Measurements from ENCODE around the gene GJA10.
"Not testable (repeated sequence)": the region's sequence is repeated elsewhere in the genome, so short reads cannot be mapped to it uniquely, and the experiment has no call there.

GJA10 gene

GRCh38 chr6:89894169-89894568, at the start of gene GJA10:
GJA10 (plus strand) TSS chr6:89894469; CDS start chr6:89894469, 0 bp downstream.
- no peak for DNase-seq (ENCODE audit: low read depth in 2 of 2)

DNA sequence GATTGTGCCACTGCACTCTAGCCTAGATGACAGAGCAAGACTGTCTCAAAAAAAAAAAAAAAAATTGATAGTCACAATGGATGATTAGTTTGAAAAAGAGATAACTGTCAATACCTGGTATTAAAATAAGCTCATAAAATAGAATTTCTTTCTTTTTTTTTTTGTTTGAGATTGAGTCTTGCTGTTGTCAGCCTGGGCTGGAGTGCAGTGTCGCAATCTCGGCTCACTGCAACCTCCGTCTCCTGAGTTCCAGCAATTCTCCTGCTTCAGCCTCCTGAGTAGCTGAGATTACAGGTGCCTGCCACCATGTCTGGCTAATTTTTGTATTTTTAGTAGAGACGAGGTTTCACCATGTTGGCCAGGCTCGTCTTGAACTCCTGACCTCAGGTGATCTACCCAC, 46.8 kb upstream of the GJA10 start:
- not testable (repeated sequence) for DNase-seq (ENCODE audit: low read depth in 2 of 2)

GRCh38 chr6:89853068-89853467, 41.2 kb upstream of the GJA10 start:
- DNase-seq (ENCODE audit: low read depth in 2 of 2) = no peak

- no peak for DNase-seq (ENCODE audit: low read depth in 2 of 2)
Observed at GRCh38 chr6:89858041-89858440, 36.2 kb upstream of the GJA10 start.

- no peak for DNase-seq (ENCODE audit: low read depth in 2 of 2)
Observed at GRCh38 chr6:89859744-89860143, 34.5 kb upstream of the GJA10 start.

DNA sequence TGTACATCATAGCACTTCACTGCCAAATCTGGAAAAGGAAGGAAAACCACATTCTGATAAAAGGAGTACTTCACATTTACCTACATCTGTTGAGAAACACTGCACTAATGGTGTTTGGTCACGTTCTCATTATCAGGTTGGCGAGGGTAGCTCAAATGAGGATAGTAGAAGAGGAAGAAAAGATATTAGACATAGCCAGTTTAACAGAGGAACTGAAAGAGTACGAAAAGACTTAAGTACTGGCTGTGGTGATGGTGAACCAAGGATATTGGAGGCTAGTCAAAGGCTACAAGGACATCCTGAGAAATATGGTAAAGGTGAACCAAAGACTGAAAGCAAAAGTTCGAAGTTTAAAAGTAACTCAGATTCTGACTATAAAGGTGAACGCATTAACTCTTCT, 32.0 kb upstream of the GJA10 start:
- no peak for DNase-seq (ENCODE audit: low read depth in 2 of 2)

DNA sequence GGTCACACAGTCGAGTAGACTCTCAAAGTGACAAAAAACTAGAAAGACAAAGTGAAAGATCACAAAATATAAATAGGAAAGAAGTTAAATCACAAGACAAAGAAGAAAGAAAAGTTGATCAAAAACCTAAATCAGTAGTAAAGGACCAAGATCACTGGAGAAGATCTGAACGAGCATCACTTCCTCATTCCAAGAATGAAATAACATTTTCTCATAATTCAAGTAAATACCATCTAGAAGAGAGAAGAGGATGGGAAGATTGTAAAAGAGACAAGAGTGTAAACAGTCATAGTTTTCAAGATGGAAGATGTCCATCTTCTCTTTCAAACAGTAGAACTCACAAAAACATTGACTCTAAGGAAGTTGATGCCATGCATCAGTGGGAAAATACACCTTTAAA, 31.6 kb upstream of the GJA10 start:
- no peak for DNase-seq (ENCODE audit: low read depth in 2 of 2)

DNA sequence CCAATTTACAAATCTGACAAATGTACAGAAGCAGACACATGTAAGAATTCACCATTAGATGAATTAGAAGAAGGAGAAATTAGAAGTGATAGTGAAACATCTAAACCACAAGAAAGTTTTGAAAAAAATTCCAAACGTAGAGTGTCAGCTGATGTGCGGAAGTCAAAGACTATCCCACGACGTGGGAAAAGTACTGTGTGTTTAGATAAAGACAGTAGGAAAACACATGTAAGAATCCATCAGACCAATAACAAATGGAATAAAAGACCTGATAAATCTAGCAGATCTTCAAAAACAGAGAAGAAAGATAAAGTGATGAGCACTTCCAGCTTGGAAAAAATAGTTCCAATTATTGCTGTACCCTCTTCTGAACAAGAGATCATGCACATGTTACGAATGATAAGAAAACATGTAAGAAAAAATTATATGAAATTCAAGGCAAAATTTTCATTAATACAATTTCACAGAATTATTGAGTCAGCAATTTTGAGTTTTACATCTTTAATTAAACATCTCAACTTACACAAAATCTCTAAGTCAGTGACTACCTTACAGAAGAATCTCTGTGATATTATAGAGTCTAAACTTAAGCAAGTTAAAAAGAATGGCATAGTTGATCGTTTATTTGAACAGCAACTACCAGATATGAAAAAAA, 28.1 kb upstream of the GJA10 start:
- no peak for DNase-seq (ENCODE audit: low read depth in 2 of 2)

- DNase-seq (ENCODE audit: low read depth in 2 of 2) = no peak
Observed at GRCh38 chr6:89873721-89874120, 20.5 kb upstream of the GJA10 start.

DNA sequence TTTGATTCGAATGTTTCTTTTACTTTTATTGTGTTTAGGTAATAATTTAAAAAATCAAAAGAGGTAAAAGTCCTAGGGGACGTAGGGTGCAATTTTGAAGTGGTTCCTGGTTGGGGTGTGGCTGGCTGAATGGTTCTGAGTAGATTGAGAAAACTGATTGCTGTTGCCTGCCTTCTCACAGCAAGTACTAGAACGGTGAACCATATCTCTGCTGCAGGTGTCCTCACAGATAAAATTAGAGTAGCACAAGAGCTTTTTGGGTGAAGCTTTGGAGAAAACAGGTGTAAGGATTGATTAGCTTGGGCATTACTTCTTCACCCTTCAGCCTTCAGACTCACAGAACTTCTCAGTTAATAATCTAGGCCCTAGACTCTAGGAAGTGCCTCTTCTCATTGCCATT, 19.8 kb upstream of the GJA10 start:
- no peak for DNase-seq (ENCODE audit: low read depth in 2 of 2)

DNA sequence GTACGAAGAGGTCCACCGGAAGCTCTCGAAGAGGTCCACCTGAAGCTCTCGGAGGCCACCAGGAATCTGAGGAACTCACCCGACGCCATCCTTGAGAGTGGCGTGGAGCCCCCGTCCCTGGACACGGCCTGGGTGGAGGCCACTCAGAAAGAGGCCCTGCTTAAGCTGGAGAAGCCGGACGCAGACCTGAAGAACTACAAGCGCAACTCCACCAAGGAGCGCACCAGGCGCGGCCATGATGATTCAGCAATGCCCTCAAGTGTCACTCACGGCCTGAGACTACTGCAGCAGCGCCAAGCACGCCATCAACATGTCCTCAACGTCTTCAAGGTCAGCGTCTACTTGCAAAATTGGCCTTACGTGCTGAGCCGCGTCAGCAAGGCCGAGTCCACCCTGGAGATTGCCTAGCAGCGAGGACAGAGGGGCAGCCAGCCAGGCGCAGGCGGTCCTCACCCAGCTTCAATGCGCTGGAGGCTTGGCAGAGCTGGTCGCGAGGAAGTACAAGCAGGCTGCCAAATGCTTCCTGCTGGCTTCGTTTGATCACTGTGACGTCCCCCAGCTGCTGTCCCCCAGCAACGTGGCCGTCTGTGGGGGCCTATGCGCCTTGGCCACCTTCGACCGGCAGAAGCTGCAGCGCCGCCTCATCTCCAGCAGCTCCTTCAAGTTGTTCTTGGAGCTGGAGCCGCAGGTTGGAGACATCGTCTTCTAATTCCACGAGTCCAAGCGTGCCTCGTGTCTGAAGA, 7.7 kb upstream of the GJA10 start:
- no peak for DNase-seq (ENCODE audit: low read depth in 2 of 2)

GRCh38 chr6:89887452-89888137, 6.7 kb upstream of the GJA10 start:
- DNase-seq (ENCODE audit: low read depth in 2 of 2) = no peak

DNA sequence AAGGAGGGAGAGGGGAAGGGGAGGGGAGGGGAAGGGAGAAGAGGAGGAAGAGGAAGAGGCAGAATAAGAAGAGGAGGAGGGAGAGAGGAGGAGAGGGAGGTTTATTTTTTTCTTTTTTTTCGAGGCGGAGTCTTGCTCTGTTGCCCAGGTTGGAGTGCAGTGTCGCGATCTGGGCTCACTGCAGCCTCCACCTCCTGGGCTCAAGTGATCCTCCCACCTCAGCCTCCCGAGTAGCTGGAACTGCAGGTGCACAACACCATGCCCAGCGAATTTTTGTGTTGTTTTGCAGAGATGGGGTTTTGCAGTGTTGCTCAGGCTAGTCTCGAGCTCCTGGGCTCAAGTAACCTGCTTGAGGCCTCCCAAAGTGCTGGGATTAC, 6.1 kb upstream of the GJA10 start:
- DNase-seq (ENCODE audit: low read depth in 2 of 2) = no peak

GRCh38 chr6:89888871-89889270, 5.4 kb upstream of the GJA10 start:
- DNase-seq (ENCODE audit: low read depth in 2 of 2) = no peak

DNA sequence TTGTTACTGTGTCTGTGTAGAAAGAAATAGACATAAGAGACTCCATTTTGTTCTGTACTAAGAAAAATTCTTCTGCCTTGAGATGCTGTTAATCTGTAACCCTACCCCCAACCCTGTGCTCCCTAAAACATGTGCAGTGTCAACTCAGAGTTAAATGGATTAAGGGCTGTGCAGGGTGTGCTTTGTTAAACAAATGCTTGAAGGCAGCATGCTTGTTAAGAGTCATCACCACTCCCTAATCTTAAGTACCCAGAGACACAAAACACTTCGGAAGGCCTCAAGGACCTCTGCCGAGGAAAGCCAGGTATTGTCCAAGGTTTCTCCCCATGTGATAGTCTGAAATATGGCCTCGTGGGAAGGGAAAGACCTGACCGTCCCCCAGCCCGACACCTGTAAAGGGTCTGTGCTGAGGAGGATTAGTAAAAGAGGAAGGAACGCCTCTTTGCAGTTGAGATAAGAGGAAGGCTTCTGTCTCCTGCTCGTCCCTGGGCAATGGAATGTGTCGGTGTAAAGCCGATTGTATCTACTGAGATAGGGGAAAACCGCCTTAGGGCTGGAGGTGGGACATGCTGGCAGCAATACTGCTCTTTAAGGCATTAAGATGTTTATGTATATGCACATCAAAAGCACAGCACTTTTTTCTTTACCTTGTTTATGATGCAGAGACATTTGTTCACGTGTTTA, 3.3 kb upstream of the GJA10 start:
- DNase-seq (ENCODE audit: low read depth in 2 of 2) = not testable (repeated sequence)

DNA sequence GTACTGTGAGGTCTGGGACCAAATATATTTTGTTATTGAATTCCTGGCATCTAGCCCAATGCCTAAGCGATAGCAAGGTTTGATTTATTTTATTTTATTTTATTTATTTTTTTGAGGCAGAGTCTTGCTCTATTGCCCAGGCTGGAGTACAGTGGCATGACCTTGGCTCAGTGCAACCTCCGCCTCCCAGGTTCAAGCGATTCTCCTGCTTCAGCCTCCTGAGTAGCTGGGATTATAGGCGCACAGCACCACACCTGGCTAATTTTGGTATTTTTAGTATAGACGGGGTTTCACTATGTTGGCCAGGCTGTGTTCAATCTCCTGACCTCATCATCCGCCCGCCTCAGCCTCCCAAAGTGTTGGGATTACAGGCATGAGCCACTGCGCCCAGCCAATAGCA, 1.7 kb upstream of the GJA10 start:
- DNase-seq (ENCODE audit: low read depth in 2 of 2) = not testable (repeated sequence)

- no peak for DNase-seq (ENCODE audit: low read depth in 2 of 2)
Observed at GRCh38 chr6:89895276-89895874, 1.1 kb downstream of the GJA10 start.

GRCh38 chr6:89910001-89910901, 16.0 kb downstream of the GJA10 start:
- not testable (repeated sequence) for DNase-seq (ENCODE audit: low read depth in 2 of 2)

DNA sequence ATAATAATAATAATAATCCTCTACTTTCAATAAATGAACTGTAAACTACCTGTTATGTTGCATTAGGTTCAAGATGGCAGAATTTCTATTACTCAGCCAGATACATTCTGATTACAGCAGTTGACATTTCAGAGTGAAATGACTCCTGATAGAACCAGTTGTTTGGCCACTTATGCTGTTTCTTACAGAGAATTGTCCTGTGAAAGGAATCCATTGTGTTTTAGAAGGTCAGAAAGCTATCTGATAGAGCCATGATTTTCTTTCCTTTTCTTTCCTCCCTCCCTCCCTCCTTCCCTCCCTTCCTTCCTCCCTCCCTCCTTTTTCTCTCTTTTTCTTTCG, 16.6 kb downstream of the GJA10 start:
- no peak for DNase-seq (ENCODE audit: low read depth in 2 of 2)

- no peak for DNase-seq (ENCODE audit: low read depth in 2 of 2)
Observed at GRCh38 chr6:89916136-89916920, 22.1 kb downstream of the GJA10 start.

Data from stimulated activated CD8-positive, alpha-beta memory T cell treated with anti-CD3 and anti-CD28 coated beads, Interleukin-7, amount 100 ng/mL, for 1 hour (primary cell).